ENCODE data around the gene FAM110A. TPM values are rescaled to one million over a fixed set of nuclear protein-coding genes. Genes with fewer than 3 reads are reported as not detected.

FAM110A gene
- total and polyA plus RNA-seq, 2 donors (not counting 3 experiments of a cell fraction or from before 2014, with no cell fraction given): 4.6 to 5.4 TPM

DNA sequence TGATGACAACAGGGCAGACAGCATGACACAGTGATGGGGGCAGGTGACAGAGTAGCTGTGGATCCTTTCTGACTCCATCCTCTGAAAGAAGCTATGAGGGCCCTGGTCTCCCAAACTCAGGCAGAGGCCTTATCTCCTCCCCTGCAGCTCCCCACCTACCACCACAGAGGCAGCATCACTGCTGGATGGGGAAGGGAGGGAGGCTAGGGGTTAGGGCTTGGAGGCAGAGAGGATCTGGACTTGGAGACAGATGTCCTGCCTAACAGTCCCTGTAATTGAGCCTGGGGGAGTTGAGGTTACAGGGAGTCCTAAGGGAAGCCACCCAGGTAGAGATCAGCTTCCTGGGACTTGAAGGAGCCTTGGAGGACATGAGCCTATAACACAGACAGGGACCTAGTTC is 37.9 kb downstream of the FAM110A start:
- Histone ChIP-seq H3K27me3 (ENCODE audit: control insufficient read depth in 2 of 2, insufficient read depth in 2 of 2, low read length in 2 of 2) (peaks cover 0 to 1% of the 10 kb centered on the region in 2 experiments), H3K9me3 (replicated peaks; ENCODE audit: control insufficient read depth, insufficient read depth, low read length) (no peaks in the 10 kb centered on the region), H3K79me2 (ENCODE audit: control insufficient read depth, insufficient read depth, low read length) (no peaks in the 10 kb centered on the region), H3K9ac (replicated peaks; ENCODE audit: extremely low read depth, insufficient read depth, low read length) (no peak overlapping the region), H3K4me1 (ENCODE audit: control insufficient read depth, extremely low read depth, insufficient read depth, low read length) (no peaks in the 10 kb centered on the region), H2AFZ (ENCODE audit: low read depth, low read length) (no peak overlapping the region), H4K20me1 (replicated peaks; ENCODE audit: control insufficient read depth, extremely low read depth, insufficient read depth, low read length) (no peaks in the 10 kb centered on the region), H3K4me3 (replicated peaks in 1 of 3; ENCODE audit: insufficient read depth in 1 of 3, low read depth in 1 of 3, low read length in 3 of 3) (no peak overlapping the region), H3K36me3 (ENCODE audit: control insufficient read depth in 2 of 2, extremely low read depth in 1 of 2, insufficient read depth in 2 of 2, low read length in 2 of 2) (no peaks in the 10 kb centered on the region), H3K27ac (ENCODE audit: insufficient read depth, low read depth, low read length) (no peak overlapping the region), H3K9me1 (replicated peaks; ENCODE audit: control insufficient read depth, extremely low read depth, insufficient read depth, low read length) (no peaks in the 10 kb centered on the region), H3K4me2 (ENCODE audit: insufficient read depth, low read length) (no peak overlapping the region)
- FAIRE-seq: no peak
- ChIA-PET CTCF (interaction anchor here (0.8 to 1.0 kb wide), 2 partner anchors 10 to 20 kb away, joined by 3 read pairs; no protein-coding TSS in a partner anchor), POLR2A (no interaction called here)
- BruUV-seq (replicated peaks): no TSS peak
- intact Hi-C loops (cut with micrococcal nuclease) (no loop called here), dilution Hi-C loops (cut with MboI; ENCODE audit: extremely low pct_ligation_motif_present, low sequenced_read_pairs) (no loop called here)
- no peak for DNase-seq (ENCODE audit: low read depth, low spot score)
- no peak for TF ChIP-seq EZH2 (IDR thresholded peaks at IDR 0.05; ENCODE audit: borderline replicate concordance, low read depth, low read length, severe bottlenecking)
- no peak for TF ChIP-seq POLR2AphosphoS5 (IDR thresholded peaks at IDR 0.05; ENCODE audit: insufficient read depth, low read depth, low read length)
- no peak for TF ChIP-seq JUN (IDR thresholded peaks at IDR 0.05; ENCODE audit: borderline replicate concordance, insufficient read depth, insufficient read length, low read depth)
- TF ChIP-seq POLR2A (IDR thresholded peaks at IDR 0.05; ENCODE audit: low read depth, low read length): no peak
- TF ChIP-seq MYC (IDR thresholded peaks at IDR 0.05; ENCODE audit: low read depth, low read length): no peak
- no peak for TF ChIP-seq FOS (IDR thresholded peaks at IDR 0.05; ENCODE audit: borderline replicate concordance, insufficient read depth, low read length)
- no peak for TF ChIP-seq GATA2 (IDR thresholded peaks at IDR 0.05; ENCODE audit: insufficient read depth, insufficient read length, low read depth, low read length)
- TF ChIP-seq, protein P1, sequence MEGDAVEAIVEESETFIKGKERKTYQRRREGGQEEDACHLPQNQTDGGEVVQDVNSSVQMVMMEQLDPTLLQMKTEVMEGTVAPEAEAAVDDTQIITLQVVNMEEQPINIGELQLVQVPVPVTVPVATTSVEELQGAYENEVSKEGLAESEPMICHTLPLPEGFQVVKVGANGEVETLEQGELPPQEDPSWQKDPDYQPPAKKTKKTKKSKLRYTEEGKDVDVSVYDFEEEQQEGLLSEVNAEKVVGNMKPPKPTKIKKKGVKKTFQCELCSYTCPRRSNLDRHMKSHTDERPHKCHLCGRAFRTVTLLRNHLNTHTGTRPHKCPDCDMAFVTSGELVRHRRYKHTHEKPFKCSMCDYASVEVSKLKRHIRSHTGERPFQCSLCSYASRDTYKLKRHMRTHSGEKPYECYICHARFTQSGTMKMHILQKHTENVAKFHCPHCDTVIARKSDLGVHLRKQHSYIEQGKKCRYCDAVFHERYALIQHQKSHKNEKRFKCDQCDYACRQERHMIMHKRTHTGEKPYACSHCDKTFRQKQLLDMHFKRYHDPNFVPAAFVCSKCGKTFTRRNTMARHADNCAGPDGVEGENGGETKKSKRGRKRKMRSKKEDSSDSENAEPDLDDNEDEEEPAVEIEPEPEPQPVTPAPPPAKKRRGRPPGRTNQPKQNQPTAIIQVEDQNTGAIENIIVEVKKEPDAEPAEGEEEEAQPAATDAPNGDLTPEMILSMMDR (IDR thresholded peaks at IDR 0.05; ENCODE audit: extremely low read depth in 1 of 2, insufficient read depth in 1 of 2, low read depth in 1 of 2, low read length in 2 of 2): no peak
- TF ChIP-seq, protein P2, sequence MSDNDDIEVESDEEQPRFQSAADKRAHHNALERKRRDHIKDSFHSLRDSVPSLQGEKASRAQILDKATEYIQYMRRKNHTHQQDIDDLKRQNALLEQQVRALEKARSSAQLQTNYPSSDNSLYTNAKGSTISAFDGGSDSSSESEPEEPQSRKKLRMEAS (IDR thresholded peaks at IDR 0.05; ENCODE audit: insufficient read depth, insufficient read length): no peak
